GM04504 (cell line): ENCODE results near the gene FAM174B.

Experiments
- DNase-seq: peaks from one replicate; pipeline ENCODE4 v3.0.0-alpha.2; 2012; ENCODE audit warnings: low read depth

Gene FAM174B

DNA sequence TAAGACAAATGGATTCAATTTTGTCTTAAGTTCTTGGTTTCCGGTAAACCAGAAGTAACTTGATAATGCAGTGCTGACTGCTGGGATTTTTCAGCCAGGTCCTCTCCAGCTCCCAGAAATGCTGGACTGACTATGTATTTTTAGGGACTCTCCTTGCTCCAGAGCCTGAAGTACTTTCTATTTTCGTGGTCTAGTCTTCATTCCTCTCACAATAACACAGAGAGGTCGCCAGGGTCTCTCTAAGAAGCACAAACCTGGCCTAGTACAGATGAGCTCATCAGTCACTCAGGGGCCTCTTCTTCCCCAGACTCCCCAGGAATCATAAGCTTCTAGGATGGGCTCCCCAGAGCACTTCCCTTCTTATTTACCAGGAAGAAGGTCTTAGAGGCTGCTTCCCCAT lies 85.8 kb downstream of the FAM174B start:
- no peak for DNase-seq
